A673 (cell line): ENCODE measurements around the gene BIRC7. TPM values are rescaled to one million over a fixed set of nuclear protein-coding genes. Genes with fewer than 3 reads are reported as not detected.

ENCODE experiments used
- BruUV-seq: library from RNA; stranded (reverse); fragments of 400-500 nt; replicated peaks from 2 replicates; lab custom pipeline; 2021; lab: Mats Ljungman, UMichigan
- CTCF ChIA-PET: fragments of 300-600 bp; sonication (Branson Sonifier 250); formaldehyde crosslinking; loops from one replicate; lab custom pipeline; 2022; ENCODE audit warnings: antibody characterized with exemption; lab: Charles Lee
- POLR2A ChIA-PET: fragments of 300-600 bp; sonication (Branson Sonifier 250); formaldehyde crosslinking; loops from one replicate; lab custom pipeline; 2022; ENCODE audit warnings: antibody characterized with exemption; ENCODE audit not compliant: low non-redundant PET; lab: Charles Lee
- DNase-seq: peaks from one replicate; pipeline ENCODE4 v3.0.0-alpha.2; 2015; ENCODE audit warnings: low spot score
- H3K27ac ChIP-seq: fragments of 200-600 bp; sonication (generic); 2 replicates; pipeline ENCODE4 v1.5.1; 2016; ENCODE audit warnings: mixed run types, low read depth, mild to moderate bottlenecking, mixed read lengths, antibody characterized with exemption, low read length; ENCODE audit not compliant: poor library complexity, severe bottlenecking
- H3K27me3 ChIP-seq: fragments of 200-600 bp; sonication (generic); replicated peaks from 2 replicates; pipeline ENCODE4 v1.6.1; 2017; ENCODE audit warnings: mixed run types, low read depth, mild to moderate bottlenecking, mixed read lengths, antibody characterized with exemption, low read length; ENCODE audit not compliant: insufficient read depth, poor library complexity
- H3K36me3 ChIP-seq: fragments of 200-600 bp; sonication (generic); 2 replicates; pipeline ENCODE4 v1.6.1; 2016; ENCODE audit warnings: mixed run types, mild to moderate bottlenecking, mixed read lengths, antibody characterized with exemption, low read length; ENCODE audit not compliant: insufficient read depth, poor library complexity, severe bottlenecking
- H3K4me1 ChIP-seq: fragments of 200-600 bp; sonication (generic); 2 replicates; pipeline ENCODE4 v1.6.1; 2017; ENCODE audit warnings: mixed run types, mild to moderate bottlenecking, mixed read lengths, antibody characterized with exemption, low read length; ENCODE audit not compliant: insufficient read depth, poor library complexity, severe bottlenecking
- H3K4me3 ChIP-seq: fragments of 200-600 bp; sonication (generic); 2 replicates; pipeline ENCODE4 v1.5.1; 2016; ENCODE audit warnings: low read depth, mixed run types, mild to moderate bottlenecking, mixed read lengths, low read length; ENCODE audit not compliant: poor library complexity, severe bottlenecking
- H3K9me3 ChIP-seq: fragments of 200-600 bp; sonication (generic); 2 replicates; pipeline ENCODE4 v1.6.1; 2016; ENCODE audit warnings: mixed run types, low read depth, mild to moderate bottlenecking, mixed read lengths, antibody characterized with exemption, low read length; ENCODE audit not compliant: poor library complexity, severe bottlenecking
- CTCF ChIP-seq: fragments of 300-800, 200-600 bp; sonication (generic); conservative IDR thresholded peaks from 2 replicates; pipeline ENCODE4 v1.5.1; 2017; ENCODE audit warnings: low read depth, mild to moderate bottlenecking, antibody characterized with exemption, low read length, moderate library complexity, mixed read lengths
- EZH2 ChIP-seq: fragments of 200-600 bp; sonication (generic); IDR thresholded peaks from 2 replicates; pipeline ENCODE4 v1.6.1; 2017; ENCODE audit warnings: borderline replicate concordance, low read depth, mild to moderate bottlenecking, mixed read lengths, antibody characterized with exemption, low read length; ENCODE audit not compliant: poor library complexity, severe bottlenecking
- intact Hi-C: fragments of 100-400 bp; cut with micrococcal nuclease; formaldehyde crosslinking; loops from one replicate; pipeline ENCODE4 v1.10.0; 2022; ENCODE audit not compliant: unreplicated experiment
- total RNA-seq: library from RNA; stranded (reverse); gene quantifications from 2 replicates; pipeline ENCODE4 v1.2.3, GENCODE V29; 2021

Gene BIRC7
- total RNA-seq, 1 experiment from 2014 or later: not detected

- intact Hi-C loops: no loop called here
Observed at GRCh38 chr20:63276956-63277355, 41.3 kb downstream of the BIRC7 start.

GRCh38 chr20:63277466-63278272 lies 42.0 kb downstream of the BIRC7 start:
- Histone ChIP-seq H3K27me3 (no peaks in the 10 kb centered on the region), H3K4me1 (peaks cover 5% of the 10 kb centered on the region), H3K4me3 (no peak overlapping the region), H3K27ac (no peak overlapping the region), H3K9me3 (no peaks in the 10 kb centered on the region), H3K36me3 (peaks cover 41% of the 10 kb centered on the region)
- ChIA-PET CTCF (no interaction called here), POLR2A (no interaction called here)
- no TSS peak for BruUV-seq
- intact Hi-C loops: no loop called here
- no peak for TF ChIP-seq EZH2
- TF ChIP-seq CTCF: no peak
- no peak for DNase-seq

More at GRCh38 chr20:63276956-63277355, 41.3 kb downstream of the BIRC7 start:
- ChIA-PET CTCF (no interaction called here), POLR2A (no interaction called here)
- TF ChIP-seq CTCF (no peak), EZH2 (no peak)
- no TSS peak for BruUV-seq
- H3K9me3 ChIP-seq: no peaks in the 10 kb centered on the region
- H3K4me3 ChIP-seq: no peak overlapping the region
- H3K27me3 ChIP-seq: no peaks in the 10 kb centered on the region
- no peak for DNase-seq
- no peak overlapping the region for H3K27ac ChIP-seq
- peaks cover 5% of the 10 kb centered on the region for H3K4me1 ChIP-seq
- peaks cover 39% of the 10 kb centered on the region for H3K36me3 ChIP-seq

GRCh38 chr20:63278661-63279060 lies 43.0 kb downstream of the BIRC7 start:
- CTCF ChIA-PET: no interaction called here
- H3K36me3 ChIP-seq: peaks cover 45% of the 10 kb centered on the region
- H3K9me3 ChIP-seq: no peaks in the 10 kb centered on the region
- no peaks in the 10 kb centered on the region for H3K27me3 ChIP-seq
- no TSS peak for BruUV-seq
- POLR2A ChIA-PET: no interaction called here
- H3K4me1 ChIP-seq: peaks cover 3% of the 10 kb centered on the region
- DNase-seq: no peak
- no peak overlapping the region for H3K4me3 ChIP-seq
- no peak for TF ChIP-seq EZH2
- TF ChIP-seq CTCF: no peak
- H3K27ac ChIP-seq: no peak overlapping the region
- intact Hi-C loops: no loop called here
